Measurements from ENCODE around the gene ARSH.
A peak's percentile ranks its signal among the peaks of the same experiment; 100 is the strongest.
"Not testable (repeated sequence)": the region's sequence is repeated elsewhere in the genome, so short reads cannot be mapped to it uniquely, and the experiment has no call there.

The ARSH gene

GRCh38 chrX:2967998-2968909, 38.1 kb upstream of the ARSH start:
- no peaks in the 10 kb centered on the region for H3K27me3 ChIP-seq
- H3K9ac ChIP-seq, result peak overlapping the region; percentile 69
- no peaks in the 10 kb centered on the region for H3K36me3 ChIP-seq
- peak overlapping the region; percentile 62 for H3K4me3 ChIP-seq
- H3K4me1 ChIP-seq, result peaks cover 38% of the 10 kb centered on the region
- H3K9me3 ChIP-seq, result peaks cover 14% of the 10 kb centered on the region
- H3K4me2 ChIP-seq, result peak overlapping the region; percentile 93
- TF ChIP-seq Cebpa-rat (IDR thresholded peaks at IDR 0.05), result no peak
- no peaks in the 10 kb centered on the region for H4K20me1 ChIP-seq
- H3K27ac ChIP-seq, result peak overlapping the region; percentile 69

GRCh38 chrX:2969021-2969420, 37.3 kb upstream of the ARSH start:
- no peak overlapping the region for H3K27ac ChIP-seq
- H3K9me3 ChIP-seq, result peaks cover 14% of the 10 kb centered on the region
- H3K9ac ChIP-seq, result no peak overlapping the region
- peaks cover 38% of the 10 kb centered on the region for H3K4me1 ChIP-seq
- H4K20me1 ChIP-seq, result no peaks in the 10 kb centered on the region
- peak overlapping the region; percentile 93 for H3K4me2 ChIP-seq
- no peaks in the 10 kb centered on the region for H3K36me3 ChIP-seq
- TF ChIP-seq Cebpa-rat (IDR thresholded peaks at IDR 0.05), result no peak
- no peak overlapping the region for H3K4me3 ChIP-seq
- H3K27me3 ChIP-seq, result no peaks in the 10 kb centered on the region

GRCh38 chrX:2972391-2972790, 34.0 kb upstream of the ARSH start:
- Histone ChIP-seq H4K20me1 (no peaks in the 10 kb centered on the region), H3K4me1 (peaks cover 24% of the 10 kb centered on the region), H3K36me3 (no peaks in the 10 kb centered on the region), H3K27ac (no peak overlapping the region), H3K9ac (no peak overlapping the region), H3K4me2 (no peak overlapping the region), H3K4me3 (no peak overlapping the region), H3K9me3 (peaks cover 14% of the 10 kb centered on the region), H3K27me3 (no peaks in the 10 kb centered on the region)
- TF ChIP-seq Cebpa-rat (IDR thresholded peaks at IDR 0.05), result no peak

- no peak overlapping the region for H3K4me2 ChIP-seq
- H3K9me3 ChIP-seq, result peaks cover 17% of the 10 kb centered on the region
- no peak overlapping the region for H3K27ac ChIP-seq
- H3K4me3 ChIP-seq, result no peak overlapping the region
- H3K4me1 ChIP-seq, result no peaks in the 10 kb centered on the region
- TF ChIP-seq Cebpa-rat (IDR thresholded peaks at IDR 0.05), result no peak
- no peaks in the 10 kb centered on the region for H3K27me3 ChIP-seq
- H3K36me3 ChIP-seq, result no peaks in the 10 kb centered on the region
- no peak overlapping the region for H3K9ac ChIP-seq
- H4K20me1 ChIP-seq, result no peaks in the 10 kb centered on the region
Measured at GRCh38 chrX:2974961-2975360, 31.4 kb upstream of the ARSH start.

GRCh38 chrX:2978639-2979038, 27.7 kb upstream of the ARSH start:
- not testable (repeated sequence) for H3K9ac ChIP-seq, H3K27me3 ChIP-seq, H4K20me1 ChIP-seq, H3K4me1 ChIP-seq, H3K4me2 ChIP-seq, H3K27ac ChIP-seq, H3K4me3 ChIP-seq, H3K36me3 ChIP-seq
- peaks cover 25% of the 10 kb centered on the region for H3K9me3 ChIP-seq

GRCh38 chrX:2984342-2984741, 22.0 kb upstream of the ARSH start:
- Histone ChIP-seq H3K27ac (no peak overlapping the region), H3K4me1 (no peaks in the 10 kb centered on the region), H3K27me3 (no peaks in the 10 kb centered on the region), H3K4me3 (no peak overlapping the region), H4K20me1 (no peaks in the 10 kb centered on the region), H3K9me3 (peaks cover 31% of the 10 kb centered on the region), H3K9ac (no peak overlapping the region), H3K4me2 (no peak overlapping the region), H3K36me3 (no peaks in the 10 kb centered on the region)
- TF ChIP-seq Cebpa-rat (IDR thresholded peaks at IDR 0.05), result no peak

GRCh38 chrX:2989565-2989964, 16.8 kb upstream of the ARSH start:
- Histone ChIP-seq H3K4me2 (no peak overlapping the region), H3K4me3 (no peak overlapping the region), H3K9ac (no peak overlapping the region), H3K27me3 (no peaks in the 10 kb centered on the region), H3K4me1 (no peaks in the 10 kb centered on the region), H4K20me1 (no peaks in the 10 kb centered on the region), H3K27ac (no peak overlapping the region), H3K9me3 (peaks cover 7% of the 10 kb centered on the region; the same call in 1 of the 2 replicates), H3K36me3 (no peaks in the 10 kb centered on the region)
- no peak for TF ChIP-seq Cebpa-rat (IDR thresholded peaks at IDR 0.05)

GRCh38 chrX:3010532-3010931, 4.2 kb downstream of the ARSH start:
- Histone ChIP-seq H3K27me3 (no peaks in the 10 kb centered on the region), H3K9me3 (peaks cover 40% of the 10 kb centered on the region), H3K27ac (no peak overlapping the region), H3K4me1 (no peaks in the 10 kb centered on the region), H4K20me1 (no peaks in the 10 kb centered on the region), H3K36me3 (no peaks in the 10 kb centered on the region), H3K4me2 (no peak overlapping the region), H3K9ac (no peak overlapping the region), H3K4me3 (no peak overlapping the region)
- no peak for TF ChIP-seq Cebpa-rat (IDR thresholded peaks at IDR 0.05)

- Histone ChIP-seq H4K20me1 (no peaks in the 10 kb centered on the region), H3K36me3 (no peaks in the 10 kb centered on the region), H3K4me3 (no peak overlapping the region), H3K27ac (no peak overlapping the region), H3K27me3 (no peaks in the 10 kb centered on the region), H3K4me2 (no peak overlapping the region), H3K4me1 (no peaks in the 10 kb centered on the region), H3K9ac (no peak overlapping the region), H3K9me3 (peaks cover 14% of the 10 kb centered on the region)
- TF ChIP-seq Cebpa-rat (IDR thresholded peaks at IDR 0.05), result no peak
Measured at GRCh38 chrX:3017492-3017891, 11.1 kb downstream of the ARSH start.

- no peak overlapping the region for H3K27ac ChIP-seq
- TF ChIP-seq Cebpa-rat (IDR thresholded peaks at IDR 0.05), result no peak
Measured at GRCh38 chrX:3024176-3024575, 17.8 kb downstream of the ARSH start.

More at GRCh38 chrX:3024176-3024575, 17.8 kb downstream of the ARSH start:
- Histone ChIP-seq H3K4me2 (no peak overlapping the region), H3K9ac (no peak overlapping the region), H3K4me3 (no peak overlapping the region), H3K9me3 (no peaks in the 10 kb centered on the region), H3K36me3 (no peaks in the 10 kb centered on the region), H4K20me1 (no peaks in the 10 kb centered on the region), H3K4me1 (no peaks in the 10 kb centered on the region), H3K27me3 (no peaks in the 10 kb centered on the region)
